Measurements from ENCODE around the gene DNAJC5.

Gene DNAJC5

GRCh38 chr20:63943808-63944077, 48.8 kb downstream of the DNAJC5 start:
- Histone ChIP-seq H3K4ac (ENCODE audit: low read depth, low read length) (no peak overlapping the region), H3K36me3 (ENCODE audit: control insufficient read depth, insufficient read depth, low read length) (peaks cover 3% of the 10 kb centered on the region), H3K4me1 (ENCODE audit: control insufficient read depth, low read depth, low read length) (peaks cover 4% of the 10 kb centered on the region), H3K4me2 (ENCODE audit: low read length) (no peak overlapping the region), H3K9ac (ENCODE audit: low read length) (no peak overlapping the region), H2BK15ac (replicated peaks; ENCODE audit: low read depth) (no peak overlapping the region), H3K4me3 (ENCODE audit: low read length) (no peak overlapping the region), H4K8ac (ENCODE audit: low read depth, low read length) (no peak overlapping the region), H3K27me3 (ENCODE audit: insufficient read depth, low read length, poor library complexity) (no peaks in the 10 kb centered on the region), H3K23ac (ENCODE audit: low read length) (no peak overlapping the region), H3K79me2 (ENCODE audit: control insufficient read depth, insufficient read depth, low read length) (peaks cover 15% of the 10 kb centered on the region), H3K27ac (ENCODE audit: low read depth, low read length) (no peak overlapping the region), H2BK120ac (ENCODE audit: low read depth, low read length) (no peak overlapping the region), H2BK5ac (ENCODE audit: low read length) (no peak overlapping the region), H3K56ac (ENCODE audit: low read length) (no peak overlapping the region), H2AK5ac (ENCODE audit: low read length) (no peak overlapping the region), H3K79me1 (ENCODE audit: low read length) (peaks cover 12% of the 10 kb centered on the region), H4K5ac (ENCODE audit: low read length) (no peak overlapping the region), H3K18ac (ENCODE audit: low read length) (no peak overlapping the region)
- whole genome bisulfite sequencing (ENCODE audit: extremely low coverage, insufficient coverage, low lambda C conversion rate), result no CpG with 5 or more reads among the region's 3 CpGs
- DNase-seq, result no peak

- Histone ChIP-seq H2AK5ac (ENCODE audit: low read length) (no peak overlapping the region), H3K23ac (ENCODE audit: low read length) (no peak overlapping the region), H3K4me1 (ENCODE audit: control insufficient read depth, low read depth, low read length) (peaks cover 7% of the 10 kb centered on the region), H3K9ac (ENCODE audit: low read length) (no peak overlapping the region), H2BK120ac (ENCODE audit: low read depth, low read length) (no peak overlapping the region), H3K4me2 (ENCODE audit: low read length) (no peak overlapping the region), H3K18ac (ENCODE audit: low read length) (no peak overlapping the region), H2BK5ac (ENCODE audit: low read length) (no peak overlapping the region), H3K79me2 (ENCODE audit: control insufficient read depth, insufficient read depth, low read length) (peaks cover 15% of the 10 kb centered on the region), H3K27me3 (ENCODE audit: insufficient read depth, low read length, poor library complexity) (no peaks in the 10 kb centered on the region), H3K79me1 (ENCODE audit: low read length) (peaks cover 14% of the 10 kb centered on the region), H4K8ac (ENCODE audit: low read depth, low read length) (no peak overlapping the region), H3K36me3 (ENCODE audit: control insufficient read depth, insufficient read depth, low read length) (peaks cover 3% of the 10 kb centered on the region), H3K56ac (ENCODE audit: low read length) (no peak overlapping the region), H3K4me3 (ENCODE audit: low read length) (no peak overlapping the region), H2BK15ac (replicated peaks; ENCODE audit: low read depth) (no peak overlapping the region), H4K5ac (ENCODE audit: low read length) (no peak overlapping the region), H3K27ac (ENCODE audit: low read depth, low read length) (no peak overlapping the region), H3K4ac (ENCODE audit: low read depth, low read length) (no peak overlapping the region)
- WGBS (ENCODE audit: extremely low coverage, insufficient coverage, low lambda C conversion rate), result no CpG with 5 or more reads among the region's 35 CpGs
- no peak for DNase-seq
These were observed 49.4 kb downstream of the DNAJC5 start for GRCh38 chr20:63944078-63944941.

GRCh38 chr20:63945031-63945658, 50.2 kb downstream of the DNAJC5 start:
- Histone ChIP-seq H3K4me2 (ENCODE audit: low read length) (no peak overlapping the region), H2BK15ac (replicated peaks; ENCODE audit: low read depth) (no peak overlapping the region), H3K79me2 (ENCODE audit: control insufficient read depth, insufficient read depth, low read length) (peaks cover 18% of the 10 kb centered on the region), H3K9ac (ENCODE audit: low read length) (no peak overlapping the region), H3K18ac (ENCODE audit: low read length) (no peak overlapping the region), H2BK120ac (ENCODE audit: low read depth, low read length) (no peak overlapping the region), H3K4me3 (ENCODE audit: low read length) (no peak overlapping the region), H3K23ac (ENCODE audit: low read length) (no peak overlapping the region), H4K8ac (ENCODE audit: low read depth, low read length) (no peak overlapping the region), H3K27ac (ENCODE audit: low read depth, low read length) (no peak overlapping the region), H3K27me3 (ENCODE audit: insufficient read depth, low read length, poor library complexity) (no peaks in the 10 kb centered on the region), H3K36me3 (ENCODE audit: control insufficient read depth, insufficient read depth, low read length) (peaks cover 3% of the 10 kb centered on the region), H4K5ac (ENCODE audit: low read length) (no peak overlapping the region), H2BK5ac (ENCODE audit: low read length) (no peak overlapping the region), H2AK5ac (ENCODE audit: low read length) (no peak overlapping the region), H3K4ac (ENCODE audit: low read depth, low read length) (no peak overlapping the region), H3K79me1 (ENCODE audit: low read length) (peaks cover 16% of the 10 kb centered on the region), H3K56ac (ENCODE audit: low read length) (no peak overlapping the region), H3K4me1 (ENCODE audit: control insufficient read depth, low read depth, low read length) (peaks cover 7% of the 10 kb centered on the region)
- WGBS (ENCODE audit: extremely low coverage, insufficient coverage, low lambda C conversion rate), result no CpG with 5 or more reads among the region's 17 CpGs
- DNase-seq, result no peak

- H3K4me1 ChIP-seq (ENCODE audit: control insufficient read depth, low read depth, low read length), result peaks cover 7% of the 10 kb centered on the region
- no peak overlapping the region for H2BK120ac ChIP-seq (ENCODE audit: low read depth, low read length)
- H3K27ac ChIP-seq (ENCODE audit: low read depth, low read length), result no peak overlapping the region
- no peak overlapping the region for H2BK15ac ChIP-seq (replicated peaks; ENCODE audit: low read depth)
- H3K4ac ChIP-seq (ENCODE audit: low read depth, low read length), result no peak overlapping the region
- no peak overlapping the region for H3K23ac ChIP-seq (ENCODE audit: low read length)
- H3K9ac ChIP-seq (ENCODE audit: low read length), result no peak overlapping the region
- H4K8ac ChIP-seq (ENCODE audit: low read depth, low read length), result no peak overlapping the region
- no peak overlapping the region for H3K56ac ChIP-seq (ENCODE audit: low read length)
- H3K79me2 ChIP-seq (ENCODE audit: control insufficient read depth, insufficient read depth, low read length), result peaks cover 27% of the 10 kb centered on the region
- no peak overlapping the region for H2AK5ac ChIP-seq (ENCODE audit: low read length)
- no peak overlapping the region for H3K4me3 ChIP-seq (ENCODE audit: low read length)
- H3K27me3 ChIP-seq (ENCODE audit: insufficient read depth, low read length, poor library complexity), result no peaks in the 10 kb centered on the region
- H3K79me1 ChIP-seq (ENCODE audit: low read length), result peaks cover 21% of the 10 kb centered on the region
- H3K18ac ChIP-seq (ENCODE audit: low read length), result no peak overlapping the region
- H3K4me2 ChIP-seq (ENCODE audit: low read length), result no peak overlapping the region
- no CpG with 5 or more reads among the region's 39 CpGs for WGBS (ENCODE audit: extremely low coverage, insufficient coverage, low lambda C conversion rate)
- no peak overlapping the region for H2BK5ac ChIP-seq (ENCODE audit: low read length)
- H4K5ac ChIP-seq (ENCODE audit: low read length), result no peak overlapping the region
- DNase-seq, result no peak
- peaks cover 3% of the 10 kb centered on the region for H3K36me3 ChIP-seq (ENCODE audit: control insufficient read depth, insufficient read depth, low read length)
These were observed 51.3 kb downstream of the DNAJC5 start for GRCh38 chr20:63945921-63946920.

GRCh38 chr20:63946986-63947637, 52.2 kb downstream of the DNAJC5 start:
- H3K4me2 ChIP-seq (ENCODE audit: low read length), result no peak overlapping the region
- no peak for DNase-seq
- no CpG with 5 or more reads among the region's 15 CpGs for whole genome bisulfite sequencing (ENCODE audit: extremely low coverage, insufficient coverage, low lambda C conversion rate)

More at GRCh38 chr20:63946986-63947637, 52.2 kb downstream of the DNAJC5 start:
- Histone ChIP-seq H3K4ac (ENCODE audit: low read depth, low read length) (no peak overlapping the region), H3K36me3 (ENCODE audit: control insufficient read depth, insufficient read depth, low read length) (peaks cover 3% of the 10 kb centered on the region), H3K9ac (ENCODE audit: low read length) (no peak overlapping the region), H3K4me1 (ENCODE audit: control insufficient read depth, low read depth, low read length) (peaks cover 7% of the 10 kb centered on the region), H3K27me3 (ENCODE audit: insufficient read depth, low read length, poor library complexity) (no peaks in the 10 kb centered on the region), H4K8ac (ENCODE audit: low read depth, low read length) (no peak overlapping the region), H3K18ac (ENCODE audit: low read length) (no peak overlapping the region), H3K56ac (ENCODE audit: low read length) (no peak overlapping the region), H3K23ac (ENCODE audit: low read length) (no peak overlapping the region), H3K79me1 (ENCODE audit: low read length) (peaks cover 21% of the 10 kb centered on the region), H2BK120ac (ENCODE audit: low read depth, low read length) (no peak overlapping the region), H2AK5ac (ENCODE audit: low read length) (no peak overlapping the region), H3K79me2 (ENCODE audit: control insufficient read depth, insufficient read depth, low read length) (peaks cover 33% of the 10 kb centered on the region), H2BK5ac (ENCODE audit: low read length) (no peak overlapping the region), H2BK15ac (replicated peaks; ENCODE audit: low read depth) (no peak overlapping the region), H3K27ac (ENCODE audit: low read depth, low read length) (no peak overlapping the region), H3K4me3 (ENCODE audit: low read length) (no peak overlapping the region), H4K5ac (ENCODE audit: low read length) (no peak overlapping the region)
